Heart left ventricle (tissue), 13 donors: ENCODE data around the gene MYOCD.

Experiments used
- CTCF ChIP-seq, 12 donors: fragments of 200-600 bp; sonication (generic) in 4 of 12; IDR thresholded peaks; one replicate each; pipeline versions ENCODE4 v1.5.0 to v1.8.0; 2018 to 2022; ENCODE audit warnings: antibody characterized with exemption in 12 of 12, mild to moderate bottlenecking in 5 of 12
- POLR2A ChIP-seq, 2 donors: fragments of 450-650 bp; IDR thresholded peaks; one replicate each; pipeline ENCODE4 v1.6.1; 2017; ENCODE audit warnings: antibody characterized with exemption in 2 of 2, mild to moderate bottlenecking in 2 of 2, moderate library complexity in 2 of 2
- donor health status: ischemic (EF 13 %, LVEDD 7.1; RV severe dilation, severe dysfunction).
- donor health status: DM: no; HTN: yes; CAD: no.
- donor health status: DM: no; HTN: no; CAD: no.
- donor health status: ischemic (EF 25% LVEDD 6.9; RV normal size, moderate dysfunction).
- donor health status: ischemic (EF 25% LVEDD 5.7; RV mildly dilated, moderate dysfunction).
- donor health status: ischemic (EF 35%, LVEDD 5.7; RV mildly dilated, moderate dysfunction).
- donor health status: nonischemic (EF 11% LVEDD 7.7; RV severe dilation, severe dysfunction).
- donor health status: DM: yes; HTN: yes; CAD: no.
- donor health status: PGD.
- donor health status: ischemic (EF 29% LVEDD 5.4; RV normal size, mild dysfunction).
- donor health status: nonischemic (EF 23%, LVEDD 6.1; RV moderate dilation, normal function).

GRCh38 chr17:12814718-12815117 is 149.0 kb downstream of the MYOCD start:
- TF ChIP-seq CTCF (IDR thresholded peaks at IDR 0.05) (no peak), POLR2A (IDR thresholded peaks at IDR 0.05) (no peak)
